Neural progenitor cell (in vitro differentiated cells): ENCODE measurements around the gene PIGL. TPM values are rescaled to one million over a fixed set of nuclear protein-coding genes. Genes with fewer than 3 reads are reported as not detected.

Experiments used
- DNase-seq: peaks from one replicate; pipeline ENCODE4 v3.0.0-alpha.2; 2016; ENCODE audit warnings: low spot score
- H2AFZ ChIP-seq: fragments of 200-600 bp; sonication (generic); replicated peaks from 2 replicates; pipeline ENCODE4 v1.6.1; 2016; ENCODE audit warnings: antibody characterized with exemption
- H3F3A ChIP-seq: fragments of 200-600 bp; sonication (generic); 2 replicates; pipeline ENCODE4 v1.6.1; 2016; ENCODE audit warnings: antibody characterized with exemption, low read depth
- H3K27ac ChIP-seq: fragments of 200-600 bp; sonication (generic); 2 replicates; pipeline ENCODE4 v1.5.1; 2016; ENCODE audit warnings: mild to moderate bottlenecking
- H3K27me3 ChIP-seq: fragments of 200-600 bp; sonication (generic); 2 replicates; pipeline ENCODE4 v1.6.1; 2016; ENCODE audit warnings: mild to moderate bottlenecking, moderate library complexity
- H3K36me3 ChIP-seq: fragments of 200-600 bp; sonication (generic); 2 replicates; pipeline ENCODE4 v1.5.1; 2016
- H3K4me1 ChIP-seq: fragments of 200-600 bp; sonication (generic); 2 replicates; pipeline ENCODE4 v1.6.1; 2016; ENCODE audit warnings: mixed run types
- H3K4me2 ChIP-seq: fragments of 200-600 bp; sonication (generic); 2 replicates; pipeline ENCODE4 v1.6.1; 2016
- H3K4me3 ChIP-seq: fragments of 200-600 bp; sonication (generic); 2 replicates; pipeline ENCODE4 v1.5.1; 2016
- H3K79me2 ChIP-seq: fragments of 200-600 bp; sonication (generic); 2 replicates; pipeline ENCODE4 v1.6.1; 2016; ENCODE audit warnings: low read depth
- H3K9ac ChIP-seq: fragments of 200-600 bp; sonication (generic); 2 replicates; pipeline ENCODE4 v1.6.1; 2016
- H3K9me3 ChIP-seq: fragments of 200-600 bp; sonication (generic); 2 replicates; pipeline ENCODE4 v1.5.1; 2016; ENCODE audit warnings: low read depth
- H4K20me1 ChIP-seq: fragments of 200-600 bp; sonication (generic); 2 replicates; pipeline ENCODE4 v1.6.1; 2016; ENCODE audit warnings: low read depth
- H3K27ac Mint-ChIP-seq: 3 replicates; pipeline ENCODE4 v1.8.0; 2021; ENCODE audit warnings: mixed read lengths
- H3K27me3 Mint-ChIP-seq: 2 replicates; pipeline ENCODE4 v1.8.0; 2022; ENCODE audit warnings: low read depth, mild to moderate bottlenecking, inconsistent platforms, moderate library complexity, mixed read lengths; ENCODE audit not compliant: insufficient read depth
- H3K36me3 Mint-ChIP-seq: 3 replicates; pipeline ENCODE4 v1.8.0; 2021; ENCODE audit warnings: mixed read lengths
- H3K4me1 Mint-ChIP-seq: 3 replicates; pipeline ENCODE4 v1.8.0; 2021; ENCODE audit warnings: mixed read lengths
- H3K4me3 Mint-ChIP-seq: 3 replicates; pipeline ENCODE4 v1.8.0; 2021; ENCODE audit warnings: mild to moderate bottlenecking, moderate library complexity, mixed read lengths
- H3K9me3 Mint-ChIP-seq: 3 replicates; pipeline ENCODE4 v1.8.0; 2020; ENCODE audit warnings: mixed read lengths
- CTCF ChIP-seq: fragments of 200-600 bp; sonication (generic); IDR thresholded peaks from 2 replicates; pipeline ENCODE4 v1.5.1; 2017; ENCODE audit warnings: antibody characterized with exemption, mild to moderate bottlenecking
- EZH2 ChIP-seq: fragments of 200-600 bp; sonication (generic); IDR thresholded peaks from 2 replicates; pipeline ENCODE4 v1.6.1; 2017; ENCODE audit warnings: antibody characterized with exemption, mild to moderate bottlenecking, moderate library complexity
- EZH2phosphoT487 ChIP-seq: fragments of 200-600 bp; sonication (generic); IDR thresholded peaks from 2 replicates; pipeline ENCODE4 v1.6.1; 2017; ENCODE audit warnings: antibody characterized with exemption
- total RNA-seq: library from RNA; depleted of rRNA; stranded (reverse); fragments of >200 nt; gene quantifications from 2 replicates; pipeline ENCODE4 v1.2.3, GENCODE V29; 2015; ENCODE audit warnings: low replicate concordance

The PIGL gene
- total RNA-seq, 1 donor from 2014 or later = 57.0 TPM

- no peak overlapping the region for H3K27ac ChIP-seq
Observed at GRCh38 chr17:16250635-16251034, 33.6 kb downstream of the PIGL start.

GRCh38 chr17:16251043-16251442 lies 34.0 kb downstream of the PIGL start:
- Histone ChIP-seq H3F3A (peaks cover 14% of the 10 kb centered on the region), H3K27ac (no peak overlapping the region), H3K36me3 (no peaks in the 10 kb centered on the region), H3K9me3 (no peaks in the 10 kb centered on the region), H3K4me1 (peaks cover 14% of the 10 kb centered on the region), H3K4me2 (no peak overlapping the region), H3K9ac (no peak overlapping the region), H2AFZ (no peak overlapping the region), H3K27me3 (no peaks in the 10 kb centered on the region), H3K4me3 (no peak overlapping the region), H3K79me2 (no peaks in the 10 kb centered on the region), H4K20me1 (peaks cover 32% of the 10 kb centered on the region)
- Mint-ChIP-seq H3K36me3 (peaks cover 6% of the 10 kb centered on the region), H3K9me3 (no peaks in the 10 kb centered on the region), H3K4me1 (peaks cover 16% of the 10 kb centered on the region), H3K27ac (no peak overlapping the region), H3K4me3 (no peak overlapping the region), H3K27me3 (no peaks in the 10 kb centered on the region)
- DNase-seq = no peak
- no peak for TF ChIP-seq CTCF
- TF ChIP-seq EZH2 = no peak
- TF ChIP-seq EZH2phosphoT487 = no peak

More at GRCh38 chr17:16250635-16251034, 33.6 kb downstream of the PIGL start:
- no peaks in the 10 kb centered on the region for H3K79me2 ChIP-seq
- Mint-ChIP-seq H3K36me3 (peaks cover 6% of the 10 kb centered on the region), H3K4me1 (peaks cover 12% of the 10 kb centered on the region), H3K27ac (no peak overlapping the region), H3K9me3 (no peaks in the 10 kb centered on the region), H3K27me3 (no peaks in the 10 kb centered on the region), H3K4me3 (no peak overlapping the region)
- H3K9ac ChIP-seq = no peak overlapping the region
- H4K20me1 ChIP-seq = peaks cover 28% of the 10 kb centered on the region
- no peak for DNase-seq
- no peak overlapping the region for H3K4me3 ChIP-seq
- no peaks in the 10 kb centered on the region for H3K27me3 ChIP-seq
- H3K4me1 ChIP-seq = peaks cover 10% of the 10 kb centered on the region
- H3K9me3 ChIP-seq = no peaks in the 10 kb centered on the region
- H2AFZ ChIP-seq = no peak overlapping the region
- no peaks in the 10 kb centered on the region for H3K36me3 ChIP-seq
- no peak overlapping the region for H3K4me2 ChIP-seq
- TF ChIP-seq EZH2phosphoT487 (no peak), EZH2 (no peak), CTCF (no peak)
- peaks cover 10% of the 10 kb centered on the region for H3F3A ChIP-seq

- no peak overlapping the region for H3K9ac ChIP-seq
- H3K4me1 ChIP-seq = peaks cover 14% of the 10 kb centered on the region
- H3K4me2 ChIP-seq = no peak overlapping the region
- no peaks in the 10 kb centered on the region for H3K9me3 ChIP-seq
- Mint-ChIP-seq H3K4me1 (peaks cover 18% of the 10 kb centered on the region), H3K27me3 (no peaks in the 10 kb centered on the region), H3K9me3 (no peaks in the 10 kb centered on the region), H3K27ac (no peak overlapping the region), H3K4me3 (no peak overlapping the region), H3K36me3 (peaks cover 6% of the 10 kb centered on the region)
- peaks cover 4% of the 10 kb centered on the region for H3K27me3 ChIP-seq
- no peak overlapping the region for H3K4me3 ChIP-seq
- peaks cover 37% of the 10 kb centered on the region for H4K20me1 ChIP-seq
- no peaks in the 10 kb centered on the region for H3K79me2 ChIP-seq
- H3F3A ChIP-seq = peaks cover 14% of the 10 kb centered on the region
- H2AFZ ChIP-seq = no peak overlapping the region
- no peak for DNase-seq
- no peak overlapping the region for H3K27ac ChIP-seq
- TF ChIP-seq CTCF = no peak
- TF ChIP-seq EZH2 = no peak
- TF ChIP-seq EZH2phosphoT487 = no peak
- H3K36me3 ChIP-seq = no peaks in the 10 kb centered on the region
Observed at GRCh38 chr17:16251556-16251955, 34.5 kb downstream of the PIGL start.
